ENCODE results near the gene OR1D5.

DNA sequence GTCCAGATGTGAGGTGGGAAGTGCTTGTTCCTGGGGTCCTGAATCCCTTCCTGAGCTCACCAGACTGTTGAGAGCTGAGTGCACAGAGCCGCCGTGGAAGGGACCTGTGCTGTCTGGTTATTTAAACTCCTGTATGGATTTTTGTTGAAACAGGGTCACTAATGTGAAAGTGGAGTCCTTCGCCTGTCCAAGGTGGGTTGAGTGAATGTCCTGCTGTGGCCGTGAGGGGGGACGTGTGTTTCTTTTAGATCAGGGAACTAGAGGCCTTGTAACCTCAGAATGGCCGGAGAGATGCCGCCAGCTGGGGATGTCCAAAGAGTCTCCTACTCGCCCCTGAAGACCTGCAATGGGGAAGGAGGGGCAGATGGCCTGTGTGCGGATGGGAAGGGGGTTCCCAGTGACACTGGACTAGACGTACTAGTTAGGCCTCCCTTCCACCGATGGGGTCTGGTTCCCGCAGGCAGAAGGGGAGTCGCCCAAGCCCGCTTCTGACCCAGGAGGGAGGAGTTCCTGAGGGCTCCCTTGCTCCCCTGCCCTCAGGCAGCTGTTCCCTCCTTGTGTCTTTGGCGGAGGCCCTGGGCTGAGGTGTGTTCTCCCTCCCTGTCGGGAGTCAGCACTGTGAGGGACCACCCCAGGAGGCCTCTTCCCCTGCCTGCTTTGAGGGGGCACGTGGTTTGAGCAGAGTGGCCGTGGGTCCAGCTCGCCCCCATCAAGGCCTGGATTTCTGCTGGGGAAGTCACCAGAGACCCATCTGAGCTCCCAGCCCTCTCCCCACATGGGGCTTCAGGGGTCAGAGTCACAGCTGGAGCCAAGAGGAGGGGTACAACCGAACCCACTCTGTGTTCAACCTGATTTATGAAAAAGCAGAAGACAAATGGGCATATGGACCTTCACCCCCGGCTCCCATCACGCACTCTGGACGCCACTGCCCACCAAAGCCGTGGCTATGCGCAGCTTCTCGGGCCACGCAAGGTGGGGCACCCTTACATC, 30.9 kb downstream of the OR1D5 start:
- TF ChIP-seq, protein P1, sequence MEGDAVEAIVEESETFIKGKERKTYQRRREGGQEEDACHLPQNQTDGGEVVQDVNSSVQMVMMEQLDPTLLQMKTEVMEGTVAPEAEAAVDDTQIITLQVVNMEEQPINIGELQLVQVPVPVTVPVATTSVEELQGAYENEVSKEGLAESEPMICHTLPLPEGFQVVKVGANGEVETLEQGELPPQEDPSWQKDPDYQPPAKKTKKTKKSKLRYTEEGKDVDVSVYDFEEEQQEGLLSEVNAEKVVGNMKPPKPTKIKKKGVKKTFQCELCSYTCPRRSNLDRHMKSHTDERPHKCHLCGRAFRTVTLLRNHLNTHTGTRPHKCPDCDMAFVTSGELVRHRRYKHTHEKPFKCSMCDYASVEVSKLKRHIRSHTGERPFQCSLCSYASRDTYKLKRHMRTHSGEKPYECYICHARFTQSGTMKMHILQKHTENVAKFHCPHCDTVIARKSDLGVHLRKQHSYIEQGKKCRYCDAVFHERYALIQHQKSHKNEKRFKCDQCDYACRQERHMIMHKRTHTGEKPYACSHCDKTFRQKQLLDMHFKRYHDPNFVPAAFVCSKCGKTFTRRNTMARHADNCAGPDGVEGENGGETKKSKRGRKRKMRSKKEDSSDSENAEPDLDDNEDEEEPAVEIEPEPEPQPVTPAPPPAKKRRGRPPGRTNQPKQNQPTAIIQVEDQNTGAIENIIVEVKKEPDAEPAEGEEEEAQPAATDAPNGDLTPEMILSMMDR (IDR thresholded peaks at IDR 0.05) = no peak
- no peak for TF ChIP-seq POLR2A (IDR thresholded peaks at IDR 0.05)

Measured in body of pancreas (tissue), 4 donors.